K562 (cell line): ENCODE measurements around the gene HMGN1. TPM values are rescaled to one million over a fixed set of nuclear protein-coding genes. Genes with fewer than 3 reads are reported as not detected.

Experiments used
- CBFA2T2 ChIP-seq: fragments of 450-650 bp; conservative IDR thresholded peaks from 2 replicates; pipeline ENCODE4 v1.6.1; 2017; ENCODE audit warnings: mild to moderate bottlenecking
- ESRRA ChIP-seq: fragments of 450-650 bp; IDR thresholded peaks from 2 replicates; pipeline ENCODE4 v1.6.1; 2014; ENCODE audit warnings: low read depth, mild to moderate bottlenecking, moderate library complexity, borderline replicate concordance
- FOXK2 ChIP-seq, 2 experiments: fragments of 450-650 bp; IDR thresholded peaks in 1 of 2; conservative IDR thresholded peaks in 1 of 2; 2 replicates each; pipeline ENCODE4 v1.6.1; 2016; ENCODE audit warnings: low read depth in 2 of 2, mild to moderate bottlenecking in 1 of 2
- HBP1 ChIP-seq: fragments of 450-650 bp; formaldehyde crosslinking; IDR thresholded peaks from 2 replicates; pipeline ENCODE4 v1.4.0; 2022; ENCODE audit warnings: missing genetic modification characterization
- HDGF ChIP-seq: fragments of 450-650 bp; IDR thresholded peaks from 2 replicates; pipeline ENCODE4 v1.6.1; 2016
- HES1 ChIP-seq: fragments of 450-650 bp; IDR thresholded peaks from 2 replicates; pipeline ENCODE4 v1.6.1; 2016; ENCODE audit warnings: low read depth, mild to moderate bottlenecking, moderate library complexity
- MTA3 ChIP-seq: fragments of 450-650 bp; formaldehyde crosslinking; IDR thresholded peaks from 2 replicates; pipeline ENCODE4 v1.6.1; 2017; ENCODE audit warnings: mild to moderate bottlenecking, borderline replicate concordance
- MYBL2 ChIP-seq, 2 experiments: fragments of 450-650 bp in 1 of 2; sonication (generic) in 1 of 2; formaldehyde crosslinking in 1 of 2; IDR thresholded peaks; 2 replicates each; pipeline versions ENCODE4 v1.6.1 to v1.8.1; 2017 to 2022; ENCODE audit warnings: borderline replicate concordance in 1 of 2, inconsistent platforms in 1 of 2, low read depth in 1 of 2, mild to moderate bottlenecking in 1 of 2, missing genetic modification reagents in 1 of 2, moderate library complexity in 1 of 2
- POLR2A ChIP-seq: fragments of 450-650 bp; conservative IDR thresholded peaks from 2 replicates; pipeline ENCODE4 v1.6.1; 2016
- POLR2AphosphoS5 ChIP-seq: IDR thresholded peaks from 2 replicates; pipeline ENCODE4 v1.6.1; 2011; ENCODE audit warnings: mild to moderate bottlenecking, low read depth, low read length, moderate library complexity; ENCODE audit not compliant: control insufficient read depth, insufficient read depth
- PRDM10 ChIP-seq: fragments of 450-650 bp; IDR thresholded peaks from 2 replicates; pipeline ENCODE4 v1.6.1; 2018; ENCODE audit not compliant: partially characterized antibody
- SMARCA4 ChIP-seq: fragments of 450-650 bp; IDR thresholded peaks from 2 replicates; pipeline ENCODE4 v1.6.1; 2016
- ZNF143 ChIP-seq: sonication (generic); formaldehyde crosslinking; IDR thresholded peaks from 2 replicates; pipeline ENCODE4 v1.9.0; 2022; ENCODE audit warnings: mild to moderate bottlenecking, missing genetic modification reagents
- ZNF431 ChIP-seq: sonication (generic); formaldehyde crosslinking; IDR thresholded peaks from 2 replicates; pipeline ENCODE4 v1.8.0; 2022; ENCODE audit warnings: mild to moderate bottlenecking, missing genetic modification reagents
- ZNF639 ChIP-seq, 2 experiments: fragments of 200-800 bp in 1 of 2; sonication (Bioruptor generic) in 1 of 2; sonication (generic) in 1 of 2; formaldehyde crosslinking in 1 of 2; IDR thresholded peaks in 1 of 2; conservative IDR thresholded peaks in 1 of 2; 2 replicates each; pipeline versions ENCODE4 v1.5.0 to v1.6.1; 2016 to 2020; ENCODE audit warnings: missing compliant biosample characterization in 1 of 2, missing genetic modification characterization in 1 of 2, missing genetic modification reagents in 1 of 2
- ZNF740 ChIP-seq, 3 experiments: fragments of 200-800 bp in 1 of 3; sonication (Bioruptor generic) in 1 of 3; sonication (generic) in 1 of 3; formaldehyde crosslinking in 1 of 3; IDR thresholded peaks; 2 replicates each; pipeline versions ENCODE4 v1.6.1 to v1.8.0; 2016 to 2022; ENCODE audit warnings: mild to moderate bottlenecking in 2 of 3, missing compliant biosample characterization in 2 of 3, missing genetic modification characterization in 2 of 3, missing genetic modification reagents in 1 of 3
- polyA plus RNA-seq, 8 experiments: library from polyadenylated mRNA; depleted of rRNA in 4 of 8; stranded (reverse) in 5 of 8; unstranded in 3 of 8; fragments of >200 nt; fragmentation: Nextera tagmentation in 2 of 8; fragmentation: Illumina TruSeq in 1 of 8; extraction: Ambion mirVana in 2 of 8; extraction: Trizol in 1 of 8; gene quantifications; 2 replicates each; pipeline versions ENCODE4 v1.2.1 to v1.2.3, GENCODE V29; 2011 to 2014; ENCODE audit warnings: inconsistent platforms in 1 of 8, missing spikeins in 1 of 8
- total RNA-seq, 7 experiments: library from RNA; depleted of rRNA in 6 of 7; stranded (reverse); fragments of >200 nt in 6 of 7; fragmentation: Illumina TruSeq in 2 of 7; extraction: Trizol in 2 of 7; gene quantifications; 2 replicates each; pipeline versions ENCODE4 v1.2.1 to v1.2.3, GENCODE V29; 2011 to 2021; ENCODE audit warnings: low replicate concordance in 1 of 7

The HMGN1 gene
- total and polyA plus RNA-seq, 9 of the 15 experiments (the other 6 are each of a cell fraction or from before 2014, with no cell fraction given): 124 to 626 (median 498) TPM

GRCh38 chr21:39314143-39315027 lies 34.5 kb downstream of the HMGN1 start (continued):
- TF ChIP-seq PRDM10 (peak; percentile 14), POLR2AphosphoS5 (peak; percentile 43; the same call in 1 of the 2 replicates), FOXK2 (conservative IDR thresholded peaks at IDR 0.05 in 1 of 2, IDR thresholded peaks at IDR 0.05 in 1 of 2; ENCODE audit: low read depth in 2 of 2) (peak in 1 of 2 experiments; percentile 60; a peak in 1 of 4 replicates), MYBL2 (IDR thresholded peaks at IDR 0.05; ENCODE audit: low read depth) (no peak), MYBL2 (CRISPR knock-in tag; IDR thresholded peaks at IDR 0.05; ENCODE audit: borderline replicate concordance) (no peak), MTA3 (peak; percentile 58; the same call in 1 of the 2 replicates), HES1 (no peak), ZNF740 (CRISPR knock-in tag; IDR thresholded peaks at IDR 0.05) (peak; percentile 26; the same call in 1 of the 2 replicates), ZNF740 (tag; IDR thresholded peaks at IDR 0.05) (no peak), ZNF639 (CRISPR knock-in tag; conservative IDR thresholded peaks at IDR 0.05 in 1 of 2, IDR thresholded peaks at IDR 0.05 in 1 of 2) (no peak), ZNF143 (CRISPR knock-in tag) (0 out of 2 replicates have a peak, but pooled peaks have one; percentile 13), CBFA2T2 (no peak), HDGF (0 out of 2 replicates have a peak, but pooled peaks have one; percentile 10), SMARCA4 (0 out of 2 replicates have a peak, but pooled peaks have one; percentile 16), HBP1 (0 out of 2 replicates have a peak, but pooled peaks have one; percentile 3), ZNF431 (peak; percentile 53; the same call in 1 of the 2 replicates), ESRRA (peak; percentile 87), POLR2A (peak; percentile 24)
